Activated T-cell treated with anti-CD3 and anti-CD28 coated beads for 48 hours (primary cell): ENCODE measurements around the gene TTC28.
"Not testable (repeated sequence)": the region's sequence is repeated elsewhere in the genome, so short reads cannot be mapped to it uniquely, and the experiment has no call there.

Experiments used
- DNase-seq: peaks from one replicate; pipeline ENCODE4 v3.0.0-alpha.2; 2020; ENCODE audit warnings: low read depth

Gene TTC28

GRCh38 chr22:28096161-28096560 is 583.5 kb downstream of the TTC28 start:
- no peak for DNase-seq

GRCh38 chr22:28095316-28096095 is 584.1 kb downstream of the TTC28 start:
- no peak for DNase-seq

- DNase-seq = no peak
These were observed 584.9 kb downstream of the TTC28 start for GRCh38 chr22:28094771-28095170.

- no peak for DNase-seq
These were observed 585.9 kb downstream of the TTC28 start for GRCh38 chr22:28093711-28094110.

GRCh38 chr22:28091486-28091885 is 588.2 kb downstream of the TTC28 start:
- DNase-seq = no peak

- DNase-seq = not testable (repeated sequence)
These were observed 590.1 kb downstream of the TTC28 start for GRCh38 chr22:28089541-28089940.

GRCh38 chr22:28077166-28077565 is 602.5 kb downstream of the TTC28 start:
- DNase-seq = no peak

- DNase-seq = no peak
These were observed 604.2 kb downstream of the TTC28 start for GRCh38 chr22:28075358-28075981.

- DNase-seq = no peak
These were observed 605.1 kb downstream of the TTC28 start for GRCh38 chr22:28074526-28074925.

- no peak for DNase-seq
These were observed 607.6 kb downstream of the TTC28 start for GRCh38 chr22:28072066-28072465.

GRCh38 chr22:28068826-28069225 is 610.8 kb downstream of the TTC28 start:
- no peak for DNase-seq

GRCh38 chr22:28064920-28065319 is 614.7 kb downstream of the TTC28 start:
- DNase-seq = no peak

GRCh38 chr22:28063656-28064055 is 616.0 kb downstream of the TTC28 start:
- no peak for DNase-seq

- DNase-seq = not testable (repeated sequence)
These were observed 619.0 kb downstream of the TTC28 start for GRCh38 chr22:28060594-28060993.

GRCh38 chr22:28058036-28058435 is 621.6 kb downstream of the TTC28 start:
- no peak for DNase-seq

GRCh38 chr22:28054819-28055208 is 624.8 kb downstream of the TTC28 start:
- no peak for DNase-seq

GRCh38 chr22:28053896-28054818 is 625.5 kb downstream of the TTC28 start:
- no peak for DNase-seq

GRCh38 chr22:28052825-28053269 is 626.8 kb downstream of the TTC28 start:
- no peak for DNase-seq

GRCh38 chr22:28051787-28052356 is 627.8 kb downstream of the TTC28 start:
- DNase-seq = peak; percentile 17

- no peak for DNase-seq
These were observed 628.4 kb downstream of the TTC28 start for GRCh38 chr22:28051091-28051786.

GRCh38 chr22:28048529-28048928 is 631.1 kb downstream of the TTC28 start:
- DNase-seq = no peak

GRCh38 chr22:28047740-28048139 is 631.9 kb downstream of the TTC28 start:
- DNase-seq = no peak
